WTC11 (cell line): ENCODE data around the gene FGFBP1. TPM values are rescaled to one million over a fixed set of nuclear protein-coding genes. Genes with fewer than 3 reads are reported as not detected.

ENCODE experiments used
- ATAC-seq: fragments of 200-7000 bp; cut with Tn5 transposase; 2 replicates; pipeline ENCODE4 v1.10.0; 2021; ENCODE audit warnings: mild to moderate bottlenecking, moderate library complexity
- Bru-seq: library from RNA; stranded (reverse); fragments of 400-500 nt; gene quantifications from one replicate; lab custom pipeline; 2021; lab: Mats Ljungman, UMichigan
- CTCF ChIA-PET: fragments of 300-600 bp; sonication (Branson Sonifier 250); formaldehyde crosslinking; loops from one replicate; lab custom pipeline; 2021; ENCODE audit warnings: antibody characterized with exemption; lab: Charles Lee
- POLR2A ChIA-PET: fragments of 350-600 bp; sonication (Branson Sonifier 250); formaldehyde crosslinking; loops from one replicate; lab custom pipeline; 2021; ENCODE audit warnings: antibody characterized with exemption; lab: Charles Lee
- DNase-seq: peaks from one replicate; pipeline ENCODE4 v3.0.0; 2021; ENCODE audit warnings: low spot score
- H3K27ac Mint-ChIP-seq: 2 replicates; pipeline ENCODE4 v1.8.0; 2021; ENCODE audit warnings: mixed read lengths
- H3K27me3 Mint-ChIP-seq: 2 replicates; pipeline ENCODE4 v1.8.0; 2021; ENCODE audit warnings: low read depth, mild to moderate bottlenecking, moderate library complexity, mixed read lengths
- H3K36me3 Mint-ChIP-seq: 2 replicates; pipeline ENCODE4 v1.8.0; 2021; ENCODE audit warnings: mixed read lengths
- H3K4me1 Mint-ChIP-seq: 2 replicates; pipeline ENCODE4 v1.8.0; 2022; ENCODE audit warnings: mixed read lengths
- H3K4me3 Mint-ChIP-seq: 2 replicates; pipeline ENCODE4 v1.8.0; 2021; ENCODE audit warnings: mild to moderate bottlenecking, moderate library complexity, mixed read lengths
- H3K9me3 Mint-ChIP-seq: 2 replicates; pipeline ENCODE4 v1.8.0; 2021; ENCODE audit warnings: mixed read lengths
- EMX1 ChIP-seq: fragments of 250-450 bp; sonication (Bioruptor Pico); IDR thresholded peaks from 2 replicates; pipeline ENCODE4 v1.8.0; 2021; ENCODE audit warnings: mild to moderate bottlenecking
- FOXJ3 ChIP-seq: sonication (generic); formaldehyde crosslinking; IDR thresholded peaks from 2 replicates; pipeline ENCODE4 v1.9.0; 2021; ENCODE audit warnings: missing genetic modification reagents, mild to moderate bottlenecking, borderline replicate concordance
- GTF2I ChIP-seq: fragments of 250-450 bp; sonication (Bioruptor Pico); conservative IDR thresholded peaks from 2 replicates; pipeline ENCODE4 v1.4.0; 2021; ENCODE audit warnings: mild to moderate bottlenecking
- HMGA2 ChIP-seq: fragments of 250-450 bp; sonication (Bioruptor Pico); IDR thresholded peaks from 2 replicates; pipeline ENCODE4 v1.4.0; 2021; ENCODE audit warnings: mild to moderate bottlenecking, moderate library complexity
- IRF2 ChIP-seq: sonication (generic); formaldehyde crosslinking; IDR thresholded peaks from 2 replicates; pipeline ENCODE4 v1.8.0; 2022; ENCODE audit warnings: low read depth, missing genetic modification reagents, borderline replicate concordance
- JAZF1 ChIP-seq: fragments of 250-450 bp; sonication (Bioruptor Pico); IDR thresholded peaks from 2 replicates; pipeline ENCODE4 v1.9.0; 2021; ENCODE audit warnings: moderate library complexity, mild to moderate bottlenecking, inconsistent platforms
- MYBL2 ChIP-seq: sonication (generic); formaldehyde crosslinking; IDR thresholded peaks from 2 replicates; pipeline ENCODE4 v1.8.1; 2023; ENCODE audit warnings: mild to moderate bottlenecking, moderate library complexity, missing genetic modification reagents
- NR2C2 ChIP-seq: sonication (generic); formaldehyde crosslinking; IDR thresholded peaks from 2 replicates; pipeline ENCODE4 v1.8.0; 2022; ENCODE audit warnings: mild to moderate bottlenecking, missing genetic modification reagents
- OVOL2 ChIP-seq: fragments of 250-450 bp; sonication (Bioruptor Pico); IDR thresholded peaks from 2 replicates; pipeline ENCODE4 v1.9.0; 2021; ENCODE audit warnings: mild to moderate bottlenecking, borderline replicate concordance
- RORB ChIP-seq: fragments of 250-450 bp; sonication (Bioruptor Pico); IDR thresholded peaks from 2 replicates; pipeline ENCODE4 v1.9.0; 2021; ENCODE audit warnings: mild to moderate bottlenecking
- TCF7 ChIP-seq: sonication (generic); formaldehyde crosslinking; IDR thresholded peaks from 2 replicates; pipeline ENCODE4 v1.8.0; 2022; ENCODE audit warnings: mild to moderate bottlenecking, low read depth, missing genetic modification reagents, moderate library complexity
- TEAD1 ChIP-seq: sonication (generic); formaldehyde crosslinking; IDR thresholded peaks from 2 replicates; pipeline ENCODE4 v1.8.0; 2022; ENCODE audit warnings: mild to moderate bottlenecking, missing genetic modification reagents
- ZNF219 ChIP-seq: sonication (generic); formaldehyde crosslinking; IDR thresholded peaks from 2 replicates; pipeline ENCODE4 v1.8.0; 2023; ENCODE audit warnings: missing genetic modification reagents, mild to moderate bottlenecking, borderline replicate concordance
- long read RNA-seq, 3 experiments: library from RNA in 1 of 3; library from capped mRNA in 1 of 3; library from polyadenylated mRNA in 1 of 3; unstranded in 2 of 3; stranded (forward) in 1 of 3; transcript quantifications; one replicate each; pipeline ENCODE4 v2.0.0, GENCODE V29; 2021
- total RNA-seq: library from RNA; stranded (reverse); gene quantifications from 3 replicates; pipeline ENCODE4 v1.2.3, GENCODE V29; 2021
- TF ChIP-seq, protein P1 (sequence below): sonication (generic); formaldehyde crosslinking; IDR thresholded peaks from 2 replicates; pipeline ENCODE4 v1.8.0; 2022; ENCODE audit warnings: mild to moderate bottlenecking, missing genetic modification reagents
- TF ChIP-seq, protein P2 (sequence below): sonication (generic); formaldehyde crosslinking; IDR thresholded peaks from 2 replicates; pipeline ENCODE4 v1.8.1; 2022; ENCODE audit warnings: mild to moderate bottlenecking, moderate library complexity, missing genetic modification reagents
- TF ChIP-seq, protein P3 (sequence below): sonication (generic); formaldehyde crosslinking; IDR thresholded peaks from 2 replicates; pipeline ENCODE4 v1.8.0; 2022; ENCODE audit warnings: missing genetic modification reagents
- TF ChIP-seq, protein P4 (sequence below): sonication (generic); formaldehyde crosslinking; IDR thresholded peaks from 2 replicates; pipeline ENCODE4 v1.8.1; 2023; ENCODE audit warnings: mild to moderate bottlenecking, missing genetic modification reagents, moderate library complexity
- TF ChIP-seq, protein P5 (sequence below): sonication (generic); formaldehyde crosslinking; IDR thresholded peaks from 2 replicates; pipeline ENCODE4 v1.8.1; 2022; ENCODE audit warnings: mild to moderate bottlenecking, missing genetic modification reagents, moderate library complexity, borderline replicate concordance

Gene FGFBP1
- 0.18 TPM in 1 of 3 replicates, not detected in the others for total RNA-seq
- not detected for Bru-seq, nascent RNA
- long read RNA-seq, experiment 1, partial matches to known transcripts: 1 of 1 reads
- long read RNA-seq, experiment 1, other reads (novel, unspliced or antisense): 0 of 1 reads
- long read RNA-seq, experiment 2: 0 reads
- long read RNA-seq, experiment 3: 0 reads

DNA sequence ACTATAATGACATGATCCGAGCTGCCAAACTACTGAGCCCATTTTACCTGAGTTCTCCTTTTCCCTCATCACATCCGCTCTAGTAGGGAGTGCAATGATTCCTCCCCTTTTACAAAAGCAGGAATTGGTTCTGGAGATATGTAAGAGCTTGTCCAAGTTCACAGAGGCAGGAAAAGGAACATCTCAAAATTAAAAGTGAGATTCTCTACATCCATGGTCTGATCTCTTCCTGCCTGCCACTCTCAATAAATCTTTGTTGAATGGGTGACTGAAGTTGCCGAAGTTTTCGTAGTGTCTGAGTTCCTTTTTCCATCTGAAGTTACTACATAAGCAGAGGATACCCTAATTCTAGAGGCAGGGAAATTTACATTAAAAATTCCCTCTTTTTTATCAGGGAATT lies at the start of gene FGFBP1:
Gene FGFBP1, minus strand, starts transcription at position 101 of the 400 bp plus-strand sequence. CDS start 2,108 bp downstream, outside the sequence.
- Mint-ChIP-seq H3K27me3 (no peaks in the 10 kb centered on the region), H3K4me3 (no peak within 1 kb of the TSS), H3K9me3 (no peaks in the 10 kb centered on the region), H3K4me1 (peaks cover 11% of the 10 kb centered on the region)
- no peak for DNase-seq
- CTCF ChIA-PET: interaction anchor here (0.9 to 3.8 kb wide), 4 partner anchors 17 to 133 kb away, joined by 3 to 20 read pairs (median 16); no protein-coding TSS in a partner anchor
- POLR2A ChIA-PET: no interaction called here
- no peak for TF ChIP-seq IRF2 (CRISPR knock-in tag)
- no peak for TF ChIP-seq TCF7 (CRISPR knock-in tag)
- TF ChIP-seq OVOL2 (CRISPR knock-in tag): no peak
- TF ChIP-seq, all 79 proteins: peak for 0
- Mint-ChIP-seq H3K27ac (no peak within 1 kb of the TSS), H3K36me3 (no peaks in the 10 kb centered on the region)
- no peak for ATAC-seq

DNA sequence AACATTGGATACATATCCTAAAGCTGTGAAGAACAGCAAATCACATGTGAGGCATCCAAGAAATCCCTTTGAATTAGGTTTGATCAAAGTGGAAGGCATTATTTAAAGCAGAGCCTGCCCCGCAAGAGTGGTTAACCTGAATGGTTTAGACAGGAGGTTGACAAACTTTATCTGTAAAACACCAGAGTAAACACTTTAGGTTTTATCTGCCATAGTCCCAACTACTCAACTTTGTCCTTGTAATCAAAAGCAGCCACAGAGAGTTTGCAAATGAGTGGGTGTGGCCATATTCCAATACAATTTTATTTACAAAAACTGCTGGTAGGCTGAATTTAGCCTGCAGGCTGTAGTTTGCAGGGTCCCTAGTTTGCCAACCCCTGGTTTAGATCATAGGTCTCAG lies 49.7 kb upstream of the FGFBP1 start:
- H3K4me3 Mint-ChIP-seq: no peak overlapping the region
- POLR2A ChIA-PET: no interaction called here
- CTCF ChIA-PET: no interaction called here

More for the DNA sequence above, 49.7 kb upstream of the FGFBP1 start:
- Mint-ChIP-seq H3K4me1 (no peaks in the 10 kb centered on the region), H3K36me3 (peaks cover 83% of the 10 kb centered on the region), H3K27me3 (no peaks in the 10 kb centered on the region), H3K27ac (no peak overlapping the region), H3K9me3 (no peaks in the 10 kb centered on the region)
- DNase-seq: no peak
- TF ChIP-seq, protein P1, sequence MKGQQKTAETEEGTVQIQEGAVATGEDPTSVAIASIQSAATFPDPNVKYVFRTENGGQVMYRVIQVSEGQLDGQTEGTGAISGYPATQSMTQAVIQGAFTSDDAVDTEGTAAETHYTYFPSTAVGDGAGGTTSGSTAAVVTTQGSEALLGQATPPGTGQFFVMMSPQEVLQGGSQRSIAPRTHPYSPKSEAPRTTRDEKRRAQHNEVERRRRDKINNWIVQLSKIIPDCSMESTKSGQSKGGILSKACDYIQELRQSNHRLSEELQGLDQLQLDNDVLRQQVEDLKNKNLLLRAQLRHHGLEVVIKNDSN (CRISPR knock-in tag): no peak
- TF ChIP-seq, protein P2, sequence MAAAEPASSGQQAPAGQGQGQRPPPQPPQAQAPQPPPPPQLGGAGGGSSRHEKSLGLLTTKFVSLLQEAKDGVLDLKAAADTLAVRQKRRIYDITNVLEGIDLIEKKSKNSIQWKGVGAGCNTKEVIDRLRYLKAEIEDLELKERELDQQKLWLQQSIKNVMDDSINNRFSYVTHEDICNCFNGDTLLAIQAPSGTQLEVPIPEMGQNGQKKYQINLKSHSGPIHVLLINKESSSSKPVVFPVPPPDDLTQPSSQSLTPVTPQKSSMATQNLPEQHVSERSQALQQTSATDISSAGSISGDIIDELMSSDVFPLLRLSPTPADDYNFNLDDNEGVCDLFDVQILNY (CRISPR knock-in tag): no peak
- TF ChIP-seq, protein P3, sequence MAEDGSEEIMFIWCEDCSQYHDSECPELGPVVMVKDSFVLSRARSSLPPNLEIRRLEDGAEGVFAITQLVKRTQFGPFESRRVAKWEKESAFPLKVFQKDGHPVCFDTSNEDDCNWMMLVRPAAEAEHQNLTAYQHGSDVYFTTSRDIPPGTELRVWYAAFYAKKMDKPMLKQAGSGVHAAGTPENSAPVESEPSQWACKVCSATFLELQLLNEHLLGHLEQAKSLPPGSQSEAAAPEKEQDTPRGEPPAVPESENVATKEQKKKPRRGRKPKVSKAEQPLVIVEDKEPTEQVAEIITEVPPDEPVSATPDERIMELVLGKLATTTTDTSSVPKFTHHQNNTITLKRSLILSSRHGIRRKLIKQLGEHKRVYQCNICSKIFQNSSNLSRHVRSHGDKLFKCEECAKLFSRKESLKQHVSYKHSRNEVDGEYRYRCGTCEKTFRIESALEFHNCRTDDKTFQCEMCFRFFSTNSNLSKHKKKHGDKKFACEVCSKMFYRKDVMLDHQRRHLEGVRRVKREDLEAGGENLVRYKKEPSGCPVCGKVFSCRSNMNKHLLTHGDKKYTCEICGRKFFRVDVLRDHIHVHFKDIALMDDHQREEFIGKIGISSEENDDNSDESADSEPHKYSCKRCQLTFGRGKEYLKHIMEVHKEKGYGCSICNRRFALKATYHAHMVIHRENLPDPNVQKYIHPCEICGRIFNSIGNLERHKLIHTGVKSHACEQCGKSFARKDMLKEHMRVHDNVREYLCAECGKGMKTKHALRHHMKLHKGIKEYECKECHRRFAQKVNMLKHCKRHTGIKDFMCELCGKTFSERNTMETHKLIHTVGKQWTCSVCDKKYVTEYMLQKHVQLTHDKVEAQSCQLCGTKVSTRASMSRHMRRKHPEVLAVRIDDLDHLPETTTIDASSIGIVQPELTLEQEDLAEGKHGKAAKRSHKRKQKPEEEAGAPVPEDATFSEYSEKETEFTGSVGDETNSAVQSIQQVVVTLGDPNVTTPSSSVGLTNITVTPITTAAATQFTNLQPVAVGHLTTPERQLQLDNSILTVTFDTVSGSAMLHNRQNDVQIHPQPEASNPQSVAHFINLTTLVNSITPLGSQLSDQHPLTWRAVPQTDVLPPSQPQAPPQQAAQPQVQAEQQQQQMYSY: no peak
- TF ChIP-seq ZNF219 (CRISPR knock-in tag) (no peak), HMGA2 (no peak), GTF2I (CRISPR knock-in tag) (no peak), FOXJ3 (CRISPR knock-in tag) (no peak), NR2C2 (no peak), TEAD1 (CRISPR knock-in tag) (no peak), MYBL2 (CRISPR knock-in tag) (no peak), JAZF1 (CRISPR knock-in tag) (no peak), RORB (CRISPR knock-in tag) (no peak), EMX1 (CRISPR knock-in tag) (no peak)
- TF ChIP-seq, protein P4, sequence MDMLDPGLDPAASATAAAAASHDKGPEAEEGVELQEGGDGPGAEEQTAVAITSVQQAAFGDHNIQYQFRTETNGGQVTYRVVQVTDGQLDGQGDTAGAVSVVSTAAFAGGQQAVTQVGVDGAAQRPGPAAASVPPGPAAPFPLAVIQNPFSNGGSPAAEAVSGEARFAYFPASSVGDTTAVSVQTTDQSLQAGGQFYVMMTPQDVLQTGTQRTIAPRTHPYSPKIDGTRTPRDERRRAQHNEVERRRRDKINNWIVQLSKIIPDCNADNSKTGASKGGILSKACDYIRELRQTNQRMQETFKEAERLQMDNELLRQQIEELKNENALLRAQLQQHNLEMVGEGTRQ (CRISPR knock-in tag): no peak
- TF ChIP-seq, protein P5, sequence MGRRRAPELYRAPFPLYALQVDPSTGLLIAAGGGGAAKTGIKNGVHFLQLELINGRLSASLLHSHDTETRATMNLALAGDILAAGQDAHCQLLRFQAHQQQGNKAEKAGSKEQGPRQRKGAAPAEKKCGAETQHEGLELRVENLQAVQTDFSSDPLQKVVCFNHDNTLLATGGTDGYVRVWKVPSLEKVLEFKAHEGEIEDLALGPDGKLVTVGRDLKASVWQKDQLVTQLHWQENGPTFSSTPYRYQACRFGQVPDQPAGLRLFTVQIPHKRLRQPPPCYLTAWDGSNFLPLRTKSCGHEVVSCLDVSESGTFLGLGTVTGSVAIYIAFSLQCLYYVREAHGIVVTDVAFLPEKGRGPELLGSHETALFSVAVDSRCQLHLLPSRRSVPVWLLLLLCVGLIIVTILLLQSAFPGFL: no peak
- no peak for ATAC-seq
